ENCODE measurements around the gene PCDHGC4.

The PCDHGC4 gene

DNA sequence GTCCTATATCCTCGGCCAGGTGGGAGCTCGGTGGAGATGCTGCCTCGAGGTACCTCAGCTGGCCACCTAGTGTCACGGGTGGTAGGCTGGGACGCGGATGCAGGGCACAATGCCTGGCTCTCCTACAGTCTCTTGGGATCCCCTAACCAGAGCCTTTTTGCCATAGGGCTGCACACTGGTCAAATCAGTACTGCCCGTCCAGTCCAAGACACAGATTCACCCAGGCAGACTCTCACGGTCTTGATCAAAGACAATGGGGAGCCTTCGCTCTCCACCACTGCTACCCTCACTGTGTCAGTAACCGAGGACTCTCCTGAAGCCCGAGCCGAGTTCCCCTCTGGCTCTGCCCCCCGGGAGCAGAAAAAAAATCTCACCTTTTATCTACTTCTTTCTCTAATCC lies 7.0 kb upstream of the PCDHGC4 start:
- no peak overlapping the region for H3K27ac ChIP-seq (ENCODE audit: low read depth, low read length, poor library complexity, severe bottlenecking)
- H3K4me2 ChIP-seq (ENCODE audit: low read length) = peak overlapping the region; percentile 83; the same call in 1 of the 2 replicates

DNA sequence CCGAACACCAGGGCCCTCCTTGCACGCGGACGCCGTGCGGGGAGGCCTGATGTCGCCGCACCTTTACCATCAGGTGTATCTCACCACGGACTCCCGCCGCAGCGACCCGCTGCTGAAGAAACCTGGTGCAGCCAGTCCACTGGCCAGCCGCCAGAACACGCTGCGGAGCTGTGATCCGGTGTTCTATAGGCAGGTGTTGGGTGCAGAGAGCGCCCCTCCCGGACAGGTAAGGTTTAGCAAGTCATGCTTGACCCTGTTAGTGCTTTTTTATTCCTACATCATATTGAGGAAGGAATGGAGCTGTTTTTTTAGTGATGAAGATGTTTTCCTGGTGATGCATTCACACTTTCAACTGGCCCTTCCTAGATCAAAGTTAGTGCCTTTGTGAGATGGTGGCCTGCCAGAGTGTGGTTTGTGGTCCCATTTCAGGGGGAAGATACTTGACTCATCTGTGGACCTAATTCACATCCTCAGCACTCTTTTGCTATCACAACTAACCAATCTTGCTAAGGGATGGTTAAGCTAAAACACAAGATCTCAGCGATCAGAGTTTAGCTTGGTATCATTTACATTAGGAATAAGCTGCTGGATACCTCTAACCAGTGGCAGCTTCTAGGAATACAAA lies 6.4 kb upstream of the PCDHGC4 start:
- H3K4me3 ChIP-seq (ENCODE audit: low read depth, low read length, poor library complexity, severe bottlenecking) = no peak overlapping the region
- TF ChIP-seq EZH2 (IDR thresholded peaks at IDR 0.05; ENCODE audit: borderline replicate concordance, low read length) (no peak), CTCF (IDR thresholded peaks at IDR 0.05; ENCODE audit: low read length) (peak; percentile 73)
- H4K20me1 ChIP-seq (ENCODE audit: insufficient read depth, low read length) = no peaks in the 10 kb centered on the region

More for the DNA sequence above, 7.0 kb upstream of the PCDHGC4 start:
- no peaks in the 10 kb centered on the region for H3K79me2 ChIP-seq (ENCODE audit: insufficient read depth, low read length)
- no peaks in the 10 kb centered on the region for H3K9me2 ChIP-seq (ENCODE audit: low read depth, low read length)
- H3K9ac ChIP-seq (ENCODE audit: low read length) = no peak overlapping the region
- no peaks in the 10 kb centered on the region for H3K9me3 ChIP-seq (ENCODE audit: low read length)
- H3K4me1 ChIP-seq (ENCODE audit: insufficient read depth, low read length, severe bottlenecking) = peaks cover 31% of the 10 kb centered on the region
- H2AFZ ChIP-seq (ENCODE audit: low read length) = no peak overlapping the region
- no peak overlapping the region for H3K4me3 ChIP-seq (ENCODE audit: low read depth, low read length, poor library complexity, severe bottlenecking)
- no peaks in the 10 kb centered on the region for H4K20me1 ChIP-seq (ENCODE audit: insufficient read depth, low read length)
- H3F3A ChIP-seq (ENCODE audit: insufficient read depth, low read length) = no peaks in the 10 kb centered on the region
- TF ChIP-seq EZH2 (IDR thresholded peaks at IDR 0.05; ENCODE audit: borderline replicate concordance, low read length) (no peak), CTCF (IDR thresholded peaks at IDR 0.05; ENCODE audit: low read length) (no peak)
- peaks cover 9% of the 10 kb centered on the region; the same call in 1 of the 2 replicates for H3K27me3 ChIP-seq (ENCODE audit: insufficient read depth, low read length)
- H3K36me3 ChIP-seq (ENCODE audit: insufficient read depth, low read length) = no peaks in the 10 kb centered on the region

GRCh38 chr5:141479776-141480175 lies 5.1 kb upstream of the PCDHGC4 start:
- Histone ChIP-seq H3K9me2 (ENCODE audit: low read depth, low read length) (no peaks in the 10 kb centered on the region), H2AFZ (ENCODE audit: low read length) (no peak overlapping the region), H3K79me2 (ENCODE audit: insufficient read depth, low read length) (no peaks in the 10 kb centered on the region), H3K36me3 (ENCODE audit: insufficient read depth, low read length) (no peaks in the 10 kb centered on the region), H3F3A (ENCODE audit: insufficient read depth, low read length) (no peaks in the 10 kb centered on the region), H3K27ac (ENCODE audit: low read depth, low read length, poor library complexity, severe bottlenecking) (no peak overlapping the region), H3K4me3 (ENCODE audit: low read depth, low read length, poor library complexity, severe bottlenecking) (no peak overlapping the region), H3K4me1 (ENCODE audit: insufficient read depth, low read length, severe bottlenecking) (peaks cover 40% of the 10 kb centered on the region), H3K9ac (ENCODE audit: low read length) (no peak overlapping the region), H3K4me2 (ENCODE audit: low read length) (no peak overlapping the region), H3K27me3 (ENCODE audit: insufficient read depth, low read length) (peaks cover 13% of the 10 kb centered on the region), H4K20me1 (ENCODE audit: insufficient read depth, low read length) (no peaks in the 10 kb centered on the region), H3K9me3 (ENCODE audit: low read length) (no peaks in the 10 kb centered on the region)
- TF ChIP-seq CTCF (IDR thresholded peaks at IDR 0.05; ENCODE audit: low read length) (no peak), EZH2 (IDR thresholded peaks at IDR 0.05; ENCODE audit: borderline replicate concordance, low read length) (no peak)

More for the DNA sequence above, 6.4 kb upstream of the PCDHGC4 start:
- no peaks in the 10 kb centered on the region for H3F3A ChIP-seq (ENCODE audit: insufficient read depth, low read length)
- peak overlapping the region; percentile 83; the same call in 1 of the 2 replicates for H3K4me2 ChIP-seq (ENCODE audit: low read length)
- peaks cover 31% of the 10 kb centered on the region for H3K4me1 ChIP-seq (ENCODE audit: insufficient read depth, low read length, severe bottlenecking)
- no peaks in the 10 kb centered on the region for H3K9me3 ChIP-seq (ENCODE audit: low read length)
- H3K79me2 ChIP-seq (ENCODE audit: insufficient read depth, low read length) = no peaks in the 10 kb centered on the region
- H3K9ac ChIP-seq (ENCODE audit: low read length) = no peak overlapping the region
- H3K36me3 ChIP-seq (ENCODE audit: insufficient read depth, low read length) = no peaks in the 10 kb centered on the region
- H3K27me3 ChIP-seq (ENCODE audit: insufficient read depth, low read length) = peaks cover 9% of the 10 kb centered on the region; the same call in 1 of the 2 replicates
- no peaks in the 10 kb centered on the region for H3K9me2 ChIP-seq (ENCODE audit: low read depth, low read length)
- no peak overlapping the region for H3K27ac ChIP-seq (ENCODE audit: low read depth, low read length, poor library complexity, severe bottlenecking)
- no peak overlapping the region for H2AFZ ChIP-seq (ENCODE audit: low read length)

Measured in OCI-LY1 (cell line).